ENCODE results near the gene D2HGDH. TPM values are rescaled to one million over a fixed set of nuclear protein-coding genes. Genes with fewer than 3 reads are reported as not detected.

D2HGDH gene
- total and polyA plus RNA-seq, 2 of the 13 experiments (the other 11 are each of a cell fraction or from before 2014, with no cell fraction given): 19.2 to 20.3 TPM

- TF ChIP-seq ARID4A (CRISPR knock-in tag; IDR thresholded peaks at IDR 0.05; ENCODE audit: borderline replicate concordance) (no peak), ZNF766 (CRISPR knock-in tag; IDR thresholded peaks at IDR 0.05; ENCODE audit: borderline replicate concordance) (no peak), KDM5A (IDR thresholded peaks at IDR 0.05; ENCODE audit: borderline replicate concordance, low read length) (no peak), ZNF7 (CRISPR knock-in tag; IDR thresholded peaks at IDR 0.05) (no peak), ZMYM4 (CRISPR knock-in tag; IDR thresholded peaks at IDR 0.05) (no peak), TFDP2 (CRISPR knock-in tag; IDR thresholded peaks at IDR 0.05) (no peak), ZBTB14 (CRISPR knock-in tag; IDR thresholded peaks at IDR 0.05) (no peak), ZNF34 (CRISPR knock-in tag; IDR thresholded peaks at IDR 0.05; ENCODE audit: borderline replicate concordance) (no peak), ZMAT3 (CRISPR knock-in tag; conservative IDR thresholded peaks at IDR 0.05) (0 out of 2 replicates have a peak, but pooled peaks have one; percentile 45), GLI4 (CRISPR knock-in tag; IDR thresholded peaks at IDR 0.05; ENCODE audit: borderline replicate concordance) (0 out of 2 replicates have a peak, but pooled peaks have one; percentile 28), POLR2AphosphoS5 (IDR thresholded peaks at IDR 0.05; ENCODE audit: low read depth, low read length) (no peak), NR1H2 (CRISPR knock-in tag; IDR thresholded peaks at IDR 0.05; ENCODE audit: borderline replicate concordance, low read depth) (no peak), ZNF383 (CRISPR knock-in tag; IDR thresholded peaks at IDR 0.05; ENCODE audit: borderline replicate concordance) (no peak), KDM4B (CRISPR knock-in tag; IDR thresholded peaks at IDR 0.05) (no peak), FOXK1 (CRISPR knock-in tag; IDR thresholded peaks at IDR 0.05; ENCODE audit: borderline replicate concordance, low read depth) (no peak), XBP1 (CRISPR knock-in tag; IDR thresholded peaks at IDR 0.05) (no peak), HOXA7 (CRISPR knock-in tag; IDR thresholded peaks at IDR 0.05) (no peak), ATF3 (CRISPR knock-in tag; IDR thresholded peaks at IDR 0.05) (peak; percentile 18; the same call in 1 of the 2 replicates)
Measured at GRCh38 chr2:241809383-241810306, 75.2 kb downstream of the D2HGDH start (continued).

Measured in HepG2 (cell line).